ENCODE data around the gene RIPK1.

RIPK1 gene

GRCh38 chr6:3159805-3160781, 91.8 kb downstream of the RIPK1 start:
- no peak for DNase-seq (ENCODE audit: low spot score)
- TF ChIP-seq, protein P1, sequence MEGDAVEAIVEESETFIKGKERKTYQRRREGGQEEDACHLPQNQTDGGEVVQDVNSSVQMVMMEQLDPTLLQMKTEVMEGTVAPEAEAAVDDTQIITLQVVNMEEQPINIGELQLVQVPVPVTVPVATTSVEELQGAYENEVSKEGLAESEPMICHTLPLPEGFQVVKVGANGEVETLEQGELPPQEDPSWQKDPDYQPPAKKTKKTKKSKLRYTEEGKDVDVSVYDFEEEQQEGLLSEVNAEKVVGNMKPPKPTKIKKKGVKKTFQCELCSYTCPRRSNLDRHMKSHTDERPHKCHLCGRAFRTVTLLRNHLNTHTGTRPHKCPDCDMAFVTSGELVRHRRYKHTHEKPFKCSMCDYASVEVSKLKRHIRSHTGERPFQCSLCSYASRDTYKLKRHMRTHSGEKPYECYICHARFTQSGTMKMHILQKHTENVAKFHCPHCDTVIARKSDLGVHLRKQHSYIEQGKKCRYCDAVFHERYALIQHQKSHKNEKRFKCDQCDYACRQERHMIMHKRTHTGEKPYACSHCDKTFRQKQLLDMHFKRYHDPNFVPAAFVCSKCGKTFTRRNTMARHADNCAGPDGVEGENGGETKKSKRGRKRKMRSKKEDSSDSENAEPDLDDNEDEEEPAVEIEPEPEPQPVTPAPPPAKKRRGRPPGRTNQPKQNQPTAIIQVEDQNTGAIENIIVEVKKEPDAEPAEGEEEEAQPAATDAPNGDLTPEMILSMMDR (IDR thresholded peaks at IDR 0.05; ENCODE audit: borderline replicate concordance, control extremely low read depth, extremely low read depth, insufficient read depth, missing control alignments) = no peak
- in situ Hi-C loops (cut with MboI; ENCODE audit: low sequenced_read_pairs, unreplicated experiment) = no loop called here

- in situ Hi-C loops (cut with MboI; ENCODE audit: low sequenced_read_pairs, unreplicated experiment) = no loop called here
- no peak for DNase-seq (ENCODE audit: low spot score)
- TF ChIP-seq, protein P1 (IDR thresholded peaks at IDR 0.05; ENCODE audit: borderline replicate concordance, control extremely low read depth, extremely low read depth, insufficient read depth, missing control alignments) = no peak
Measured at GRCh38 chr6:3162067-3162497, 93.8 kb downstream of the RIPK1 start.

- in situ Hi-C loops (cut with MboI; ENCODE audit: low sequenced_read_pairs, unreplicated experiment) = no loop called here
- TF ChIP-seq, protein P1 (IDR thresholded peaks at IDR 0.05; ENCODE audit: borderline replicate concordance, control extremely low read depth, extremely low read depth, insufficient read depth, missing control alignments) = no peak
- DNase-seq (ENCODE audit: low spot score) = peak; percentile 89
Measured at GRCh38 chr6:3162565-3163247, 94.4 kb downstream of the RIPK1 start.

- DNase-seq (ENCODE audit: low spot score) = no peak
- in situ Hi-C loops (cut with MboI; ENCODE audit: low sequenced_read_pairs, unreplicated experiment) = no loop called here
- TF ChIP-seq, protein P1 (IDR thresholded peaks at IDR 0.05; ENCODE audit: borderline replicate concordance, control extremely low read depth, extremely low read depth, insufficient read depth, missing control alignments) = no peak
Measured at GRCh38 chr6:3163248-3163594, 94.9 kb downstream of the RIPK1 start.

DNA sequence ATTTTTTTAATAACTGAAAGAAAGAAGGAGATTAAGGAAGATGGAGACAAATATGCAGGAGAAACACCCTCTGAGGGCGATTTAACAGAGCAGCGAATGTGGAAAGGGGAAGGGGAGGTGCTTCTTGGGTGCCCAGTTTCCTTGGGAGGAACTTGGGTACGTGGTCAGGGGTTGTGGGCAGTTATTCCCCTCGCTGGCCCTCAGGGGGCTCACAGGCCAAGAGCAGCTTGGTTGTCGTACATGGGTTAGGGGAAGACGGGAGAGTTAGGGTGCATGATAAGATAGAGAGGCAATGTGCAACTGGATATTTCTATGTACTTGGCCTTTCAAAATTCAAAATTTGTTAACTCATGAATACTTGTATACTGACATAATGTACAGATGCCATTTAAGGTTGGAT, 96.1 kb downstream of the RIPK1 start:
- in situ Hi-C loops (cut with MboI; ENCODE audit: low sequenced_read_pairs, unreplicated experiment) = no loop called here
- DNase-seq (ENCODE audit: low spot score) = no peak
- TF ChIP-seq, protein P1 (IDR thresholded peaks at IDR 0.05; ENCODE audit: borderline replicate concordance, control extremely low read depth, extremely low read depth, insufficient read depth, missing control alignments) = no peak
